ENCODE results near the gene DLL1.

Gene DLL1

DNA sequence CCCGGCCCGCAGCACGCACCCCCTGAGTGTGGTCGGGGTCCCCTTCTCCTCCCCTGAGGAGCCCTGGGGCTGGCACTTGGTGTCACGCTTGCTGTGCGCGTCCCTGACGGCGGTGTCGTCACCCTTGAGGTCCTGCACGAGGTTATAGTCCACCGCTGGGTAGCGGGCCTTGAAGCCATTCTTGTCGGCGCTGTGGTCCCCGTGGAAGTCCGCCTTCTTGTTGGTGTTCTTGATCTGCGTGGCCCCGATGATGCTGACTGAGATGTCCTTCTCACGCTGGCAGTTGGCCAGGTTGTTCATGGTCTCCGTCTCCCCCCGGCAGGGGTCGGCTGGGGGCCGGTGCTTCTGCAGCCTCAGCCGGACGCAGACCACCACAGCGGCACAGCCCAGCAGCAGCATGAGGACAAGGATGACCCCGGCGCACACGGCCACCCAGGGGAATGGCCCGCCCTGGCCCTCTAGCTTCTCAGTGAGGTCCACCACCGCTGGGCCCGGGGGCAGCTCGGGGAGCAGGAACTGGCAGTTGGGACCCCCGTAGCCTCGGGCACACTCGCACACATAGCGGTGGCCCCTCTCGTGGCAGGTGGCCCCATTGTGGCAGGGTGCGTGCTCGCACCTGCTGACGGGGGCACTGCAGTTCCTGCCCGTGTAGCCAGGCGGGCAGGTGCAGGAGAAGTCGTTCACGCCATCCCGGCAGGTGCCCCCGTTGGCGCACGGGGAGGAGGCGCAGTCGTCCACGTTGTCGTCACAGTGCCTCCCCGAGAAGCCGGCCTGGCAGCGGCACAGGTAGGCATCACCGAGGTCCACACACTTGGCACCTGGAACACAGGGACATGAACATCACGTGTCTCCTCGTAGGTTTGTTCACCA, 7.4 kb downstream of the DLL1 start:
- no peak for DNase-seq (ENCODE audit: low read depth)

GRCh38 chr6:170282512-170283158, 8.2 kb downstream of the DLL1 start:
- DNase-seq (ENCODE audit: low read depth), result no peak

DNA sequence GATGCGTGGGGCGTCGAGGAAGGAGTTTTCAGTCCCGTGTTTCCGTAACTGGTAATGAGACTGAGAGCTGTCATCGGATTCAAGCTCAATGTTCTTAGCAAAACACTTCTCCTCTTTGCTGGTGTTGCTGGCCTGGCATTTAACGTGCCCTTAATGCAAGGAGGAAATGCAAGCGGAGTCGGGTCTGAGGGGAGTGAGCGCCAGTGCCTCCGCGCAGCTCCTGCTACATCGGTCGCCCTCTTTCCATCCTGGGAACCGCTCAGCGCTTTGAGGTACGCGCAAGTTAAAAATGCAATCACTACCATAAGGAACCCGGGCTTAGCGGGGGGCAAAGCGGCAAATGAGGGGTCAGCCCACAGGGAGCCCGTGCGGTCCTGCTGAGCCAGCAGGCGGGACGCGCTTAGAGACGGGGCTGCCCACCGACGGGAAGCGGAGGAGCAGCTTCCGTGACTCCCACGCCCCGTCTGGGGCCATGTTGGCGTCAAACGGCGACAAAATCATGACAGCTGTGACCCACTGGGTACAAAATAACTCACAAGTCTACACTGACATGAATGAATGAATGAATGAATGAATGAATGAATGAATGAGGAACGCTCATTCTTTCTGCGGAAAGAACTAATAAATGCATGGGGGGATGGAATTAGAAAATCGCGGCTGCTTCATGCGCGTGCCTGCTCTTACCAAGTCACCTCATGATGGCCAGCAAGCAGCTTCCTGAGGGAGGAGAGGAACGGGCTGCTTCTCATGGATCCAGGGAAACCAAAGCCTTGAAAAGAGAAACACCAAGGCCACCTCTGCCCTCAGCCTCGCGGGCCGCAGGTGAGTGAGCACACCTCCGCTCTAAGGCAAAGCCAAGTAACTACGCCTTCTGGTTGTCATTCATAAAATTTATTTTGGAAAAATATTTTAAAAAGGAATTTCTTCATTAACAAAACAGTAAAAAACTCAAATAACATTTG, 9.3 kb downstream of the DLL1 start:
- DNase-seq (ENCODE audit: low read depth), result no peak

GRCh38 chr6:170280689-170281045, 10.2 kb downstream of the DLL1 start:
- no peak for DNase-seq (ENCODE audit: low read depth)

GRCh38 chr6:170279977-170280688, 10.7 kb downstream of the DLL1 start:
- no peak for DNase-seq (ENCODE audit: low read depth)

DNA sequence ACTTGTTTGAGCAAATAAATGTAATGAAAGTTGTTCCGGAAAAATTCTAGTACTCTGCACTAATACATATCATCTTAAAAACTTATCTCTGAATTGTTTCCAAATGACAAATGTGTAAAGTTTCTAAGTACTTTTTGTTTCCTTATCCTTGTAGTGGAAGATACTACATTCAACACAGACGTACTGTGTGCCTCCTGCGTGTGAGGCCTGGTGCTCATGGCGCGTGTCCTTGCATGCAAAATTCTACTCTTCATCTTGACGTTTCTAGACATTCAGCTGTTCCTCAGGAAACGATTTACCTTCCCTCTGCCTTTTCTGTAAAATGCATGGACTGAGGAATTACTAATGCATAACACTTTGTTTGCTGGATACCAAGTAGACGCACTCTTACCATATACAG, 11.5 kb downstream of the DLL1 start:
- DNase-seq (ENCODE audit: low read depth), result no peak

DNA sequence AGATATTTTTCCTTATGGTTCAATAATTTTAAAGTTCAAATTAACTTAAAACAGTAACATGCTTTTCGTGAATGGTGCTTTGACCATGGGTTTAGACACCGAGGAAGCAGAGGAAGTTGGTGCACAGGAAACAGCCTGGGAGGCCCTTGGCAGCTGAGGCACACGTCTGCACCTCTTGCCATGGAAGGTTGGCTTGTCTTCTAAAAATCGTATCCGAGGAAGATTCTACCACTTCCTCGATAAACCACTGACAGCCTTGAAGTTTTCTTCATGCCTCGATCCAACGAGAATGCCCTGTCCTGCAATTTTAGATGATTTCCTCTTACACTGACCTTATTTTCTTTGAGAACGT, 12.2 kb downstream of the DLL1 start:
- DNase-seq (ENCODE audit: low read depth), result no peak

DNA sequence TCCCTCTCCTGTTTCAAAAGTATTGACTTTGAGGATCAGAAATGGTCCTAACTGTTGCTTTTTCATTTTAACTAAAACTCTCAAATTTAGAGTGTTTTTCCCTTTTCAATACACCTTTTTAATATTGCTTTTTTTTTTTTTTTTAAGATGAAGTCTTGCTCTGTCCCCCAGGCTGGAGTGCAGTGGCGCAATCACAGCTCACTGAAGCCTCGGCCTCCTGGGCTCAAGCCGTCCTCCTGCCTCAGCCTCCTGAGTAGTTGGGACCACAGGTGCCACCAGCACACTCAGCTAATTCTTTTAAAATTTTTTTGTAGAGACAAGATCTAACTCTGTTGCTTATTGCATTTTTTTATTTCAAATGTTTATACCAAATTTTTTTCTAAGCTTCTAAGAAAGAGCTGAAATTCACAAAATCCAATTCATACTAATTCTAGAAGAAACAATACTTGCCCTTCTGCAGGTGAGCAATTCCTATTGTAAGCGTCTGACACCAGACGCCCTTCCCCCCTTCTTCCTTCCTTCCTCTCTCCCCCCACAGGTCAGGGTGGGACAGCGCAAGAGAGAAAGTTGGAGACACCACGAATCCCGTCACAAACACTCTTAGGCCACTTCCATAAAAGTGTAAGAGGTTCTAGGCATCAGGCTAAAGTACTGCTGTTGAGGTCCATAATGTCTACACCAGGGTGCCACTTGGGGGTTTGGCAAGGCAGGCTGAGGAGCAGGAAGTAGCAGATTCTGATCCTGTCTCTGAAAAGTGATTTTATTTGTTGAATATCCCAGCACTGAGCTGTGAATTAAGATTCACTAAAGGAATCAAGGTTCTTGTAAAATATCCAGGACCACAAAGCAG, 12.8 kb downstream of the DLL1 start:
- no peak for DNase-seq (ENCODE audit: low read depth)

GRCh38 chr6:170276369-170277057, 14.4 kb downstream of the DLL1 start:
- no peak for DNase-seq (ENCODE audit: low read depth)

GRCh38 chr6:170274713-170275560, 15.9 kb downstream of the DLL1 start:
- DNase-seq (ENCODE audit: low read depth), result no peak

DNA sequence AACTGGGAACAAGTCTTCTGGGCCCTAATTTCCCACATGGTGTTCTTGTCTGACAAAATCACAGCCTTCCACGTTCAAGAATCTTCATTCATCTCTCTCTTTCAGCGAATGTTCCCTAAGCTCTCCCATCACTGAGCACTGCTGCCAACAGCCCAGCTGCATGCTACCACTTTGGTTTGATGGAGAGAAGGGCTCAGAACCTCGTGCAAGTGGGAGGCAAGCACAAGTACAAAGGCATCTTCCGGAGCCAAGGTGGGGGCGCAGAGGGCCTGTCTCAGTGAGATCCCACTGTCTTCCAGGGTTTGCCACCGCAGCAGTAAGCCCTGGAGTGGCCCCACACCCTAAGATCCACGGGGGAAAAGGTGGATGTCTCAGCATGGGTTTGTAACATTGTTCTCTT, 17.2 kb downstream of the DLL1 start:
- no peak for DNase-seq (ENCODE audit: low read depth)

GRCh38 chr6:170273191-170273590, 17.7 kb downstream of the DLL1 start:
- DNase-seq (ENCODE audit: low read depth), result no peak

GRCh38 chr6:170272341-170273065, 18.4 kb downstream of the DLL1 start:
- no peak for DNase-seq (ENCODE audit: low read depth)

DNA sequence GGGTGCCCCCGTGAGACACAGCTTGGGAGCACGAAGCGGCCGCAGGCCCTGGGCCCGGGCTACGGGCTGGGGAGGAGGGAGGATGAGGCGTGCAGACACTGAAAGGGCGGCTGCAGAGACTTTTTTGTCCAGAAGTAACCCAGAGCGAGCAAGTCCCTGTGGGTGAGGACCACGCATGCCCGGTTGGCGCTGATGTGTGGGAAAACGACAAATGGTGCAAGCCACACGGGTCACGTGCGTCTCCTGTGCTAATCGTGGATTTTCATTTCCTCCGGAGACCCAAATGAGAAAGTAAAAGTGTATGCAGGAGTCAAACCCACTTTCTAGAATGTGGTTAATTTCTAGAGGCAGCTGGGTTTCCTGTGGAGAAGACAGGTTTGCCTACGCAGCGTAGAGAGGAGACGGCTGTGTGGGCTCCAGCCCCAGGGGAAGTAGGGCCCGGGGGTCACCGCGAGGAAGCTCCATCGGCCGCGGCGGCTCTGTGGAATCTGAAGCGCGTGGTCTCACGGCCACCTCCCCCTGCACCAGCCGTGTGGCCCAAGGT, 19.0 kb downstream of the DLL1 start:
- peak; percentile 56 for DNase-seq (ENCODE audit: low read depth)

DNA sequence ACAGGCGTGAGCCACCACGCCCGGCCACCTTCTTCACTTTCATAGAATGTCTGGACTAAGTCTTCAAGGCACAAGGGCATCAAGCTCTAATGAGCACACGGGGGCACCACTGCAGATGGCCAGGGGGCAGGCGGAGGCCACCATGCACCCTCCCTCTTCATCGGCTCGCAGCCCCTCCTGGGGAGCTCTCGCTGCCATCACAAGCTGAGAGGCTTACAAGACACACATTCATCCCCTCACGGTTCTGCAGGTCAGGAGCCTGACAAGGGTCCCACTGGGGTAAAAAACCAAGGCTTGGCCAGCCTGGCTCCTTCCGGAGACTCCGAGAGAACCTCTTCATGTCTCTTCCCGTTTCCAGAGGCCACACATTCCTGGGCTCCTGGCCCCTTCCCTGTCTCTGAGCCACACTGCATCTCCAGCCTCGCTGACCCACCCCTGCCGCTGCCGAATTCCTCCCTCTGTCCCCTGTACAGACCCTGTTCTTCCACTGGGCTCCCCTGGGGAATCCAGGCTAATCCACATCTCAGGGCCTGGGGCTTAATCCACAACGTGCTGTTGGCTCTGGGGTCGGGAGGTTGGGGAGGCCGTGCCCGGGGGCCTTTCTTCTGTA, 19.8 kb downstream of the DLL1 start:
- DNase-seq (ENCODE audit: low read depth), result no peak

DNA sequence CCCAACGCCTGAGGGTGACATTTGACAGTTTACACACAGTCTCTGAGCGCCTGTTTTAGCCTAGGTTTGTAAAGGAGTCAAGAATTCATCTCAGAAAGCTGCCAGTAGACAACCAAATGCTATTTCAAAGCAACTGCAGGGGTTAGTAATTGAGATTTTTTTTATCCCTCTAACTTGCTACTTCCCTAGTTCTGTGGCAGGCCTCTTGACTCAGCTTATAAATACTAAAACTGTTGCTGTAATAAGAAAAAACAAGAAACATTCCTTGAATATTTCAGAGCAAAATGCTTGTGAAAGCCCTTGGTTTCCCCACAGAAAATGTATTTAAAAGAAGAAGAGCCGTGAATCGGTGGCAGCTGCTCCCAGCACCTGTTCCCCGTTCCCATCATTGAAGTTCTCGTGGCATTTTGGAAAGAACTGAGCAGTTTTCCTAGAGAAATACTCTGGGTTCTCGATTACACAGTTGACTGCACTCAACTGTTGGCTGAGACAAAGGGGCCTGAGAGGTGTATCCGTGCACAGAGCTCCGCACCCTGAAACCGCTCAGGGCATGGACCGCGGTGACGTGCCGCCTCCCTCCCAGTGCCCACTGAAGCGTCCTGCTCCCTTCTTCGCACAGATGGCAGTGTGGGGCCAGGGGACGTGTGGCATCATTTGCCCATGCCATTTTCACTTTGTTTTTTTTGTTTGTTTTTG, 20.9 kb downstream of the DLL1 start:
- no peak for DNase-seq (ENCODE audit: low read depth)

GRCh38 chr6:170269151-170269845, 21.6 kb downstream of the DLL1 start:
- no peak for DNase-seq (ENCODE audit: low read depth)

Data from stimulated activated CD8-positive, alpha-beta memory T cell treated with anti-CD3 and anti-CD28 coated beads, Interleukin-12 subunit alpha, Interleukin-12 subunit beta, amount 100 ng/mL, for 1 hour (primary cell).